Measurements from ENCODE around the gene USP32. TPM values are rescaled to one million over a fixed set of nuclear protein-coding genes. Genes with fewer than 3 reads are reported as not detected.

Gene USP32
- total and polyA plus RNA-seq, 4 donors: 11.6 to 103 (median 42.9) TPM

- H3K9ac ChIP-seq (ENCODE audit: low read depth in 1 of 2, low read length in 2 of 2): no peak overlapping the region
- peaks cover 0 to 16% (median 2%) of the 10 kb centered on the region in 4 donors for H3K4me1 ChIP-seq (ENCODE audit: control insufficient read depth in 4 of 4, insufficient read depth in 4 of 4, low read length in 3 of 4)
- no peaks in the 10 kb centered on the region for H3K27me3 ChIP-seq (ENCODE audit: control insufficient read depth in 4 of 4, insufficient read depth in 4 of 4, low read length in 3 of 4)
- no peak overlapping the region for H3K4me3 ChIP-seq (ENCODE audit: low read depth in 1 of 3, low read length in 3 of 3)
- H3K27ac ChIP-seq (ENCODE audit: low read depth in 1 of 2, low read length in 2 of 2): no peak overlapping the region
- DNase-seq (ENCODE audit: low spot score): no peak
- H3K36me3 ChIP-seq (ENCODE audit: control insufficient read depth in 4 of 4, insufficient read depth in 3 of 4, low read depth in 1 of 4, low read length in 3 of 4): peaks cover 0 to 4% (median 0%) of the 10 kb centered on the region in 4 donors
- no peaks in the 10 kb centered on the region for H3K9me3 ChIP-seq (ENCODE audit: control insufficient read depth in 4 of 4, low read length in 3 of 4)
- TF ChIP-seq SP1 (IDR thresholded peaks at IDR 0.05): no peak
- no peak for TF ChIP-seq NR2F2 (IDR thresholded peaks at IDR 0.05)
- TF ChIP-seq CTCF (IDR thresholded peaks at IDR 0.05; ENCODE audit: low read depth, low read length, missing input control): no peak
- no peak for TF ChIP-seq JUND (IDR thresholded peaks at IDR 0.05)
- no peak for TF ChIP-seq HNF4G (IDR thresholded peaks at IDR 0.05)
- 93% methylated on average over 9 of the region's 9 CpGs for WGBS
Measured at GRCh38 chr17:60328679-60329078, 63.3 kb downstream of the USP32 start.

- no peaks in the 10 kb centered on the region for H3K9me3 ChIP-seq (ENCODE audit: control insufficient read depth in 4 of 4, low read length in 3 of 4)
- H3K4me3 ChIP-seq (ENCODE audit: low read depth in 1 of 3, low read length in 3 of 3): no peak overlapping the region
- no peak overlapping the region for H3K27ac ChIP-seq (ENCODE audit: low read depth in 1 of 2, low read length in 2 of 2)
- no peak overlapping the region for H3K9ac ChIP-seq (ENCODE audit: low read depth in 1 of 2, low read length in 2 of 2)
- TF ChIP-seq REST (IDR thresholded peaks at IDR 0.05) (no peak), FOXA2 (IDR thresholded peaks at IDR 0.05) (no peak), CTCF (IDR thresholded peaks at IDR 0.05; ENCODE audit: low read depth, low read length, missing input control) (no peak), HNF4A (conservative IDR thresholded peaks at IDR 0.05) (no peak), FOXA1 (IDR thresholded peaks at IDR 0.05) (no peak)
- WGBS: 95% methylated on average over 4 of the region's 4 CpGs
- H3K27me3 ChIP-seq (ENCODE audit: control insufficient read depth in 4 of 4, insufficient read depth in 4 of 4, low read length in 3 of 4): no peaks in the 10 kb centered on the region
- H3K36me3 ChIP-seq (ENCODE audit: control insufficient read depth in 4 of 4, insufficient read depth in 3 of 4, low read depth in 1 of 4, low read length in 3 of 4): peaks cover 0 to 4% (median 0%) of the 10 kb centered on the region in 4 donors
- peaks cover 0 to 16% (median 2%) of the 10 kb centered on the region in 4 donors for H3K4me1 ChIP-seq (ENCODE audit: control insufficient read depth in 4 of 4, insufficient read depth in 4 of 4, low read length in 3 of 4)
- no peak for DNase-seq (ENCODE audit: low spot score)
Measured at GRCh38 chr17:60327901-60328273, 64.0 kb downstream of the USP32 start.
